ENCODE measurements around the gene CACNA2D3. TPM values are rescaled to one million over a fixed set of nuclear protein-coding genes. Genes with fewer than 3 reads are reported as not detected.

Gene CACNA2D3
- polyA plus RNA-seq, 1 donor (not counting 4 experiments of a cell fraction or from before 2014, with no cell fraction given): 0.08 TPM

DNA sequence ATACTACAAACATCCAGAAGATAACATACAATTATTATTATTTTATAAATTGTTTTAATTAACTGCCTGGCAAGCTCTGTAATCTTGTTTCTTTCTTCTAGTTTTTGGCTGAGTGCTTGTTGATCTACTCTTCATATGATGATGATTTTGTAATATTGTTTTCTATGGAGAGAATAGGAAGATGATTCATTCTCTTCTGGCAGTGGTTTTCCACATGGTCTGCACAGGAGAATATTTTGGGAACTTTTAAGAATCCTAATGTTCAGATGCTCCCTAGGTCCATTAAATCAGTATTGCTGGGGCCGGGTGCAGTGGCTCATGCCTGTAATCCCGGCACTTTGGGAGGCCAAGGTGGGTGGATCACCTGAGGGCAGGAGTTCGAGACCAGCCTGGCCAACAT is 37.6 kb downstream of the CACNA2D3 start:
- TF ChIP-seq EZH2 (IDR thresholded peaks at IDR 0.05; ENCODE audit: low read length): no peak
- TF ChIP-seq, protein P1, sequence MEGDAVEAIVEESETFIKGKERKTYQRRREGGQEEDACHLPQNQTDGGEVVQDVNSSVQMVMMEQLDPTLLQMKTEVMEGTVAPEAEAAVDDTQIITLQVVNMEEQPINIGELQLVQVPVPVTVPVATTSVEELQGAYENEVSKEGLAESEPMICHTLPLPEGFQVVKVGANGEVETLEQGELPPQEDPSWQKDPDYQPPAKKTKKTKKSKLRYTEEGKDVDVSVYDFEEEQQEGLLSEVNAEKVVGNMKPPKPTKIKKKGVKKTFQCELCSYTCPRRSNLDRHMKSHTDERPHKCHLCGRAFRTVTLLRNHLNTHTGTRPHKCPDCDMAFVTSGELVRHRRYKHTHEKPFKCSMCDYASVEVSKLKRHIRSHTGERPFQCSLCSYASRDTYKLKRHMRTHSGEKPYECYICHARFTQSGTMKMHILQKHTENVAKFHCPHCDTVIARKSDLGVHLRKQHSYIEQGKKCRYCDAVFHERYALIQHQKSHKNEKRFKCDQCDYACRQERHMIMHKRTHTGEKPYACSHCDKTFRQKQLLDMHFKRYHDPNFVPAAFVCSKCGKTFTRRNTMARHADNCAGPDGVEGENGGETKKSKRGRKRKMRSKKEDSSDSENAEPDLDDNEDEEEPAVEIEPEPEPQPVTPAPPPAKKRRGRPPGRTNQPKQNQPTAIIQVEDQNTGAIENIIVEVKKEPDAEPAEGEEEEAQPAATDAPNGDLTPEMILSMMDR (optimal IDR thresholded peaks at IDR 0.05 in 1 of 3, IDR thresholded peaks at IDR 0.05 in 1 of 3, conservative IDR thresholded peaks at IDR 0.05 in 1 of 3; ENCODE audit: extremely low read depth in 1 of 3, insufficient read depth in 2 of 3, low read length in 3 of 3): no peak
- no peaks in the 10 kb centered on the region for H3K9me3 ChIP-seq (ENCODE audit: control insufficient read depth, low read depth, low read length)
- H3K27ac ChIP-seq (ENCODE audit: control insufficient read depth, insufficient read depth, low read length): no peak overlapping the region
- H2AFZ ChIP-seq (ENCODE audit: control insufficient read depth, low read length): no peak overlapping the region
- H3K36me3 ChIP-seq (ENCODE audit: control insufficient read depth in 2 of 2, extremely low read depth in 1 of 2, insufficient read depth in 2 of 2, low read length in 2 of 2): no peaks in the 10 kb centered on the region
- H4K20me1 ChIP-seq (ENCODE audit: control insufficient read depth, extremely low read depth, insufficient read depth, low read length): no peaks in the 10 kb centered on the region
- H3K9ac ChIP-seq (ENCODE audit: control insufficient read depth, extremely low read depth, insufficient read depth, low read length): no peak overlapping the region
- no peak overlapping the region for H3K4me3 ChIP-seq (ENCODE audit: control insufficient read depth in 2 of 3, extremely low read depth in 1 of 3, insufficient read depth in 2 of 3, low read depth in 1 of 3, low read length in 3 of 3)
- dilution Hi-C loops (cut with MboI; ENCODE audit: extremely low pct_ligation_motif_present, low sequenced_read_pairs): no loop called here
- H3K4me2 ChIP-seq (ENCODE audit: control insufficient read depth, extremely low read depth, insufficient read depth, low read depth, low read length): no peak overlapping the region
- no peaks in the 10 kb centered on the region for H3K79me2 ChIP-seq (ENCODE audit: control insufficient read depth, insufficient read depth, low read length)
- H3K4me1 ChIP-seq (ENCODE audit: control insufficient read depth, extremely low read depth, insufficient read depth, low read length): no peaks in the 10 kb centered on the region
- no peaks in the 10 kb centered on the region for H3K27me3 ChIP-seq (ENCODE audit: control insufficient read depth, extremely low read depth, insufficient read depth, low read length)
- DNase-seq (ENCODE audit: low read depth, low spot score): no peak
- no peaks in the 10 kb centered on the region for H3K9me1 ChIP-seq (ENCODE audit: control insufficient read depth, extremely low read depth, insufficient read depth, low read length)
- FAIRE-seq: no peak

DNA sequence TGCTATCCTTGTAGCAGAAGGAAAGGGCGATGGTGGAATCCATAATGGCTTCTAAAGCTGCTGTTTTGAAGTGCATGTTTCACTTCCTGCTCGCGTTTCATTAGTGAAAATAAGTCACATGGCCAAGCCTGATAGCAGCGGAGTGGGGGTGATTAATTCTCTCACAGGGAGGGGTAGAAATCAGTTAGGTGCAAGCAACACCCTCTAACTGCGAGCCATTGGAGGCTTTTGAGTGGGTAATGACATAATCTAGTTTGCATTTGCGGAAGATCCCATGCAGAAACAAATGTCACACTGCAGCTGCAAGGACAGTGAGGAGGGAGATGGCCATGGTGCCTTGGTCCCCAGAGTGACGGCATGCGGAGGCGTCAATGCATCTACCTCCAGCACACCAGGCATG is 41.1 kb downstream of the CACNA2D3 start:
- H4K20me1 ChIP-seq (ENCODE audit: control insufficient read depth, extremely low read depth, insufficient read depth, low read length): no peaks in the 10 kb centered on the region
- DNase-seq (ENCODE audit: low read depth, low spot score) (no peak), FAIRE-seq (no peak)
- H3K27ac ChIP-seq (ENCODE audit: control insufficient read depth, insufficient read depth, low read length): no peak overlapping the region
- no peak overlapping the region for H3K4me2 ChIP-seq (ENCODE audit: control insufficient read depth, extremely low read depth, insufficient read depth, low read depth, low read length)
- H3K4me3 ChIP-seq (ENCODE audit: control insufficient read depth in 2 of 3, extremely low read depth in 1 of 3, insufficient read depth in 2 of 3, low read depth in 1 of 3, low read length in 3 of 3): no peak overlapping the region
- no peaks in the 10 kb centered on the region for H3K4me1 ChIP-seq (ENCODE audit: control insufficient read depth, extremely low read depth, insufficient read depth, low read length)
- TF ChIP-seq, protein P1 (optimal IDR thresholded peaks at IDR 0.05 in 1 of 3, IDR thresholded peaks at IDR 0.05 in 1 of 3, conservative IDR thresholded peaks at IDR 0.05 in 1 of 3; ENCODE audit: extremely low read depth in 1 of 3, insufficient read depth in 2 of 3, low read length in 3 of 3): no peak
- no peak for TF ChIP-seq EZH2 (IDR thresholded peaks at IDR 0.05; ENCODE audit: low read length)
- no peak overlapping the region for H3K9ac ChIP-seq (ENCODE audit: control insufficient read depth, extremely low read depth, insufficient read depth, low read length)
- H3K79me2 ChIP-seq (ENCODE audit: control insufficient read depth, insufficient read depth, low read length): no peaks in the 10 kb centered on the region
- H3K9me1 ChIP-seq (ENCODE audit: control insufficient read depth, extremely low read depth, insufficient read depth, low read length): no peaks in the 10 kb centered on the region
- H3K9me3 ChIP-seq (ENCODE audit: control insufficient read depth, low read depth, low read length): no peaks in the 10 kb centered on the region
- H2AFZ ChIP-seq (ENCODE audit: control insufficient read depth, low read length): no peak overlapping the region
- dilution Hi-C loops (cut with MboI; ENCODE audit: extremely low pct_ligation_motif_present, low sequenced_read_pairs): no loop called here
- H3K27me3 ChIP-seq (ENCODE audit: control insufficient read depth, extremely low read depth, insufficient read depth, low read length): no peaks in the 10 kb centered on the region
- H3K36me3 ChIP-seq (ENCODE audit: control insufficient read depth in 2 of 2, extremely low read depth in 1 of 2, insufficient read depth in 2 of 2, low read length in 2 of 2): no peaks in the 10 kb centered on the region
